Upper lobe of right lung (tissue), 1 donor: ENCODE results near the gene IL32. TPM values are rescaled to one million over a fixed set of nuclear protein-coding genes. Genes with fewer than 3 reads are reported as not detected.

Experiments used
- ATAC-seq: fragments of 200-7000 bp; cut with Tn5 transposase; one replicate; pipeline ENCODE4 v1.9.1; 2020; ENCODE audit warnings: mild to moderate bottlenecking, moderate library complexity
- DNase-seq: peaks from one replicate; pipeline ENCODE4 v3.0.0-alpha.2; 2020
- H3K27ac ChIP-seq: fragments of 200-600 bp; one replicate; pipeline ENCODE4 v1.8.0; 2022
- H3K27me3 ChIP-seq: fragments of 200-600 bp; one replicate; pipeline ENCODE4 v1.8.0; 2022; ENCODE audit warnings: mild to moderate bottlenecking
- H3K36me3 ChIP-seq: fragments of 200-600 bp; one replicate; pipeline ENCODE4 v1.8.0; 2022
- H3K4me1 ChIP-seq: fragments of 200-600 bp; one replicate; pipeline ENCODE4 v1.8.0; 2022
- H3K4me3 ChIP-seq: fragments of 200-600 bp; one replicate; pipeline ENCODE4 v1.8.0; 2022; ENCODE audit warnings: mild to moderate bottlenecking
- H3K9me3 ChIP-seq: fragments of 200-600 bp; one replicate; pipeline ENCODE4 v1.8.0; 2022
- CTCF ChIP-seq: fragments of 200-600 bp; IDR thresholded peaks from one replicate; pipeline ENCODE4 v1.8.0; 2022; ENCODE audit warnings: antibody characterized with exemption
- intact Hi-C: fragments of 100-400 bp; cut with DNase I; formaldehyde crosslinking; loops from one replicate; pipeline ENCODE4 v1.11.0; 2022
- total RNA-seq: library from RNA; stranded (reverse); fragmentation: NEBNext Ultra II Directional; extraction: Animal tissue kit (Norgen Biotek cat#: 25700); gene quantifications from one replicate; pipeline ENCODE4 v1.2.1, GENCODE V29; 2021
- donor health status: DM: no; HTN: yes; CAD: no; lungs with severe emphysema.

The IL32 gene
- total RNA-seq, 1 donor from 2014 or later: 91.5 TPM

DNA sequence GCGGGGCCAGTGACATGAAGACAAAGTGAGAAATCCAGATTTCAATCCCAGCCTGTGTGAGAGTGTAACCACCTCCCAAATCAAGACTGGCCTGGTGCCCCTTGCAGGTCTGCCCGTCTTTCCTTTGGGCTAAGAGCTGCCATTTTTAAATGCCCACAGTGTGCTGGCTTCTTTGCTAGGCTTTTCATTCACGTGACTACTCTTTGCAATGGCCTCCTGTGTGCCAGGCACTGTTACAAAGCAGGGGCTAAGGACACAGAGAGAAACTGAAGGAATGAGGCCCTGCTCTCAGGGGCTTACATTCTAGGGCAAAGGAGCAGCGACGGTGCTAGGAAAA, 33.9 kb downstream of the IL32 start:
- ATAC-seq: no peak
- no peaks in the 10 kb centered on the region for H3K9me3 ChIP-seq
- DNase-seq: no peak
- no peak overlapping the region for H3K27ac ChIP-seq
- no peaks in the 10 kb centered on the region for H3K27me3 ChIP-seq
- H3K36me3 ChIP-seq: no peaks in the 10 kb centered on the region
- intact Hi-C loops: no loop called here
- no peak for TF ChIP-seq CTCF
- no peak overlapping the region for H3K4me3 ChIP-seq
- H3K4me1 ChIP-seq: peaks cover 21% of the 10 kb centered on the region

- ATAC-seq (peak; percentile 98), DNase-seq (peak; percentile 97)
- Histone ChIP-seq H3K27ac (no peak overlapping the region), H3K27me3 (no peaks in the 10 kb centered on the region), H3K36me3 (no peaks in the 10 kb centered on the region), H3K4me3 (peak overlapping the region; percentile 35), H3K9me3 (no peaks in the 10 kb centered on the region), H3K4me1 (peaks cover 21% of the 10 kb centered on the region)
- intact Hi-C loops: no loop called here
- TF ChIP-seq CTCF: no peak
Measured at GRCh38 chr16:3099732-3100499, 34.5 kb downstream of the IL32 start.

- H3K27ac ChIP-seq: peak overlapping the region; percentile 79
- no peaks in the 10 kb centered on the region for H3K27me3 ChIP-seq
- peaks cover 29% of the 10 kb centered on the region for H3K4me1 ChIP-seq
- DNase-seq (no peak), ATAC-seq (peak; percentile 11)
- intact Hi-C loops: no loop called here
- no peaks in the 10 kb centered on the region for H3K36me3 ChIP-seq
- no peaks in the 10 kb centered on the region for H3K9me3 ChIP-seq
- H3K4me3 ChIP-seq: peak overlapping the region; percentile 17
- TF ChIP-seq CTCF: peak; percentile 52
Measured at GRCh38 chr16:3101018-3101840, 35.8 kb downstream of the IL32 start.

DNA sequence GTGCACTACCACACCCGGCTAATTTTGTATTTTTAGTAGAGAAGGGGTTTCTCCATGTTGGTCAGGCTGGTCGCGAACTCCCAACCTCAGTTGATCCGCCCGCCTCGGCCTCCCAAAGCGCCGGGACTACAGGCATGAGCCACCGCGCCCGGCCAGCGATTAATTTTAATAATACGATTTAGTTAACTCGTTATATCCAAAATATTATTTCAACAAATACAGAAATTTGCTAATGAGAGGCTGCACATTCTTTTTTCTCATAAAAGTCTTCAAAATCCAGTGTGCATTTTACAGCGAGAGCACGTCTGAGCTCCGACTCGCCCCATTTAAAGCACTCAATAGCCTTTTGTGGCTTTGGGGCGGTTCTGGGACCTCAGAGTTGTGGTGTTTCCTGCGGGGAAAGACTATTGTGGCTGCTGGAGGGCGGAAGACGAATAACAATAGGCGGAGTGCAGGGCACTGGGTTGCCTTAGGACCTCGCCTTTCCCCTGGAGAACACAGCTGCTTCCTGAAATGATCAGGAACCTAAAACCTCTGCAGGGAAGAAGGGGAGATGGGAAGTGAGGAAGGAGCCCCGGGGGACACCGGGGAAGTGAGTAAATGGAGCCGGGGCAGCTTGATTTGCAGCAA, 36.5 kb downstream of the IL32 start:
- H3K9me3 ChIP-seq: no peaks in the 10 kb centered on the region
- H3K4me3 ChIP-seq: no peak overlapping the region
- no peaks in the 10 kb centered on the region for H3K36me3 ChIP-seq
- peaks cover 31% of the 10 kb centered on the region for H3K4me1 ChIP-seq
- intact Hi-C loops: no loop called here
- ATAC-seq (no peak), DNase-seq (no peak)
- no peaks in the 10 kb centered on the region for H3K27me3 ChIP-seq
- peak overlapping the region; percentile 79 for H3K27ac ChIP-seq
- TF ChIP-seq CTCF: no peak

GRCh38 chr16:3106205-3106928, 40.9 kb downstream of the IL32 start:
- Histone ChIP-seq H3K27me3 (no peaks in the 10 kb centered on the region), H3K9me3 (no peaks in the 10 kb centered on the region), H3K36me3 (no peaks in the 10 kb centered on the region), H3K4me1 (peaks cover 18% of the 10 kb centered on the region), H3K4me3 (peak overlapping the region; percentile 71), H3K27ac (peak overlapping the region; percentile 95)
- TF ChIP-seq CTCF: no peak
- DNase-seq (peak; percentile 96), ATAC-seq (peak; percentile 99)
- intact Hi-C loops: no loop called here
